Karpas-422 (cell line): ENCODE data around the gene SATB2. TPM values are rescaled to one million over a fixed set of nuclear protein-coding genes. Genes with fewer than 3 reads are reported as not detected.

ENCODE experiments used
- DNase-seq: peaks from one replicate; pipeline ENCODE4 v3.0.0-alpha.2; 2015
- H2AFZ ChIP-seq: fragments of 200-600 bp; sonication (generic); 2 replicates; pipeline ENCODE4 v1.6.1; 2014; ENCODE audit warnings: antibody characterized with exemption, low read length, mixed read lengths
- H3K27ac ChIP-seq: fragments of 200-600 bp; sonication (generic); 2 replicates; pipeline ENCODE4 v1.5.1; 2014; ENCODE audit warnings: mild to moderate bottlenecking, low read length, moderate library complexity
- H3K27me3 ChIP-seq: fragments of 200-600 bp; sonication (generic); 2 replicates; pipeline ENCODE4 v1.6.1; 2014; ENCODE audit warnings: low read length, mixed read lengths
- H3K36me3 ChIP-seq: fragments of 200-600 bp; sonication (generic); 2 replicates; pipeline ENCODE4 v1.6.1; 2014; ENCODE audit warnings: low read length, mixed read lengths; ENCODE audit not compliant: insufficient read depth
- H3K4me1 ChIP-seq: fragments of 200-600 bp; sonication (generic); 2 replicates; pipeline ENCODE4 v1.6.1; 2014; ENCODE audit warnings: mild to moderate bottlenecking, low read length, mixed read lengths
- H3K4me2 ChIP-seq: fragments of 200-600 bp; sonication (generic); 2 replicates; pipeline ENCODE4 v1.6.1; 2014; ENCODE audit warnings: low read length, low read depth, mild to moderate bottlenecking; ENCODE audit not compliant: poor library complexity, severe bottlenecking
- H3K4me3 ChIP-seq: fragments of 200-600 bp; sonication (generic); 2 replicates; pipeline ENCODE4 v1.5.1; 2014; ENCODE audit warnings: mild to moderate bottlenecking, antibody characterized with exemption, low read length, mixed read lengths
- H3K79me2 ChIP-seq: fragments of 200-600 bp; sonication (generic); 2 replicates; pipeline ENCODE4 v1.6.1; 2014; ENCODE audit warnings: mild to moderate bottlenecking, low read length, mixed read lengths
- H3K9ac ChIP-seq: fragments of 200-600 bp; sonication (generic); 2 replicates; pipeline ENCODE4 v1.6.0; 2014; ENCODE audit warnings: low read length
- H3K9me2 ChIP-seq: fragments of 200-600 bp; sonication (generic), shearing (Covaris generic); replicated peaks from 2 replicates; pipeline ENCODE4 v1.6.0; 2014; ENCODE audit warnings: mild to moderate bottlenecking, low read length, moderate library complexity; ENCODE audit not compliant: insufficient read depth
- H3K9me3 ChIP-seq: fragments of 300-700, 200-600 bp; sonication (generic); 2 replicates; pipeline ENCODE4 v1.6.1; 2014; ENCODE audit warnings: low read length, mixed read lengths
- H4K20me1 ChIP-seq: fragments of 200-600 bp; sonication (generic); 2 replicates; pipeline ENCODE4 v1.6.1; 2014; ENCODE audit warnings: mild to moderate bottlenecking, antibody characterized with exemption, low read length, low read depth; ENCODE audit not compliant: insufficient read depth
- total RNA-seq: library from RNA; depleted of rRNA; stranded (reverse); fragments of >200 nt; shearing (Covaris generic); gene quantifications from 2 replicates; pipeline ENCODE4 v1.2.3, GENCODE V29; 2014; ENCODE audit warnings: low replicate concordance

The SATB2 gene
- total RNA-seq, 1 experiment from 2014 or later = 5.7 TPM

GRCh38 chr2:199484927-199485326, 27.2 kb upstream of the SATB2 start:
- Histone ChIP-seq H4K20me1 (no peaks in the 10 kb centered on the region), H3K27ac (no peak overlapping the region), H3K9me2 (no peaks in the 10 kb centered on the region), H3K27me3 (no peaks in the 10 kb centered on the region), H3K79me2 (no peaks in the 10 kb centered on the region), H3K9ac (no peak overlapping the region), H3K36me3 (no peaks in the 10 kb centered on the region), H3K4me2 (no peak overlapping the region), H3K4me3 (no peak overlapping the region), H3K9me3 (no peaks in the 10 kb centered on the region), H2AFZ (no peak overlapping the region), H3K4me1 (no peaks in the 10 kb centered on the region)
- peak; percentile 61 for DNase-seq

GRCh38 chr2:199480966-199481365, 23.2 kb upstream of the SATB2 start:
- Histone ChIP-seq H3K4me2 (no peak overlapping the region), H3K4me3 (no peak overlapping the region), H3K9ac (no peak overlapping the region), H3K27me3 (no peaks in the 10 kb centered on the region), H4K20me1 (no peaks in the 10 kb centered on the region), H3K79me2 (no peaks in the 10 kb centered on the region), H3K27ac (no peak overlapping the region), H3K4me1 (no peaks in the 10 kb centered on the region), H3K36me3 (no peaks in the 10 kb centered on the region), H3K9me2 (no peaks in the 10 kb centered on the region), H2AFZ (no peak overlapping the region), H3K9me3 (no peaks in the 10 kb centered on the region)
- no peak for DNase-seq

- no peak for DNase-seq
- H3K36me3 ChIP-seq = no peaks in the 10 kb centered on the region
- H3K79me2 ChIP-seq = no peaks in the 10 kb centered on the region
- no peaks in the 10 kb centered on the region for H3K9me3 ChIP-seq
- H3K4me3 ChIP-seq = no peak overlapping the region
- no peaks in the 10 kb centered on the region for H3K27me3 ChIP-seq
- H3K4me2 ChIP-seq = no peak overlapping the region
- no peak overlapping the region for H2AFZ ChIP-seq
- H4K20me1 ChIP-seq = no peaks in the 10 kb centered on the region
- H3K4me1 ChIP-seq = no peaks in the 10 kb centered on the region
- H3K9ac ChIP-seq = no peak overlapping the region
- no peaks in the 10 kb centered on the region for H3K9me2 ChIP-seq
- H3K27ac ChIP-seq = no peak overlapping the region
Measured at GRCh38 chr2:199477277-199477834, 19.6 kb upstream of the SATB2 start.

- no peaks in the 10 kb centered on the region for H4K20me1 ChIP-seq
- no peaks in the 10 kb centered on the region for H3K27me3 ChIP-seq
- no peaks in the 10 kb centered on the region for H3K4me1 ChIP-seq
- H3K36me3 ChIP-seq = no peaks in the 10 kb centered on the region
- no peak overlapping the region for H3K9ac ChIP-seq
- DNase-seq = peak; percentile 69
- no peak overlapping the region for H2AFZ ChIP-seq
- no peaks in the 10 kb centered on the region for H3K9me2 ChIP-seq
- H3K27ac ChIP-seq = no peak overlapping the region
- no peaks in the 10 kb centered on the region for H3K9me3 ChIP-seq
- H3K4me2 ChIP-seq = no peak overlapping the region
- no peak overlapping the region for H3K4me3 ChIP-seq
- no peaks in the 10 kb centered on the region for H3K79me2 ChIP-seq
Measured at GRCh38 chr2:199471443-199472057, 13.8 kb upstream of the SATB2 start.

GRCh38 chr2:199470672-199471442, 13.1 kb upstream of the SATB2 start:
- no peaks in the 10 kb centered on the region for H3K9me2 ChIP-seq
- H3K9ac ChIP-seq = no peak overlapping the region
- H3K4me3 ChIP-seq = no peak overlapping the region
- H3K36me3 ChIP-seq = no peaks in the 10 kb centered on the region
- H3K79me2 ChIP-seq = no peaks in the 10 kb centered on the region
- no peak overlapping the region for H2AFZ ChIP-seq
- H3K4me1 ChIP-seq = no peaks in the 10 kb centered on the region
- H3K4me2 ChIP-seq = no peak overlapping the region
- no peak for DNase-seq
- no peaks in the 10 kb centered on the region for H4K20me1 ChIP-seq
- H3K9me3 ChIP-seq = no peaks in the 10 kb centered on the region
- no peaks in the 10 kb centered on the region for H3K27me3 ChIP-seq
- no peak overlapping the region for H3K27ac ChIP-seq

GRCh38 chr2:199470361-199470671, 12.6 kb upstream of the SATB2 start:
- no peaks in the 10 kb centered on the region for H3K27me3 ChIP-seq
- no peak for DNase-seq

GRCh38 chr2:199469514-199470360, 12.0 kb upstream of the SATB2 start:
- H3K4me3 ChIP-seq = no peak overlapping the region
- no peaks in the 10 kb centered on the region for H3K4me1 ChIP-seq
- no peak overlapping the region for H3K27ac ChIP-seq
- no peaks in the 10 kb centered on the region for H3K79me2 ChIP-seq
- no peaks in the 10 kb centered on the region for H4K20me1 ChIP-seq
- H3K9me2 ChIP-seq = no peaks in the 10 kb centered on the region
- H2AFZ ChIP-seq = no peak overlapping the region
- no peak for DNase-seq
- no peaks in the 10 kb centered on the region for H3K9me3 ChIP-seq
- H3K4me2 ChIP-seq = no peak overlapping the region
- no peak overlapping the region for H3K9ac ChIP-seq
- no peaks in the 10 kb centered on the region for H3K36me3 ChIP-seq
- H3K27me3 ChIP-seq = no peaks in the 10 kb centered on the region

More at GRCh38 chr2:199470361-199470671, 12.6 kb upstream of the SATB2 start:
- no peak overlapping the region for H2AFZ ChIP-seq
- no peak overlapping the region for H3K27ac ChIP-seq
- H3K9me2 ChIP-seq = no peaks in the 10 kb centered on the region
- no peak overlapping the region for H3K9ac ChIP-seq
- H3K9me3 ChIP-seq = no peaks in the 10 kb centered on the region
- H3K4me1 ChIP-seq = no peaks in the 10 kb centered on the region
- no peak overlapping the region for H3K4me3 ChIP-seq
- H3K36me3 ChIP-seq = no peaks in the 10 kb centered on the region
- H3K4me2 ChIP-seq = no peak overlapping the region
- no peaks in the 10 kb centered on the region for H4K20me1 ChIP-seq
- no peaks in the 10 kb centered on the region for H3K79me2 ChIP-seq
